ENCODE data around the gene QKI. TPM values are rescaled to one million over a fixed set of nuclear protein-coding genes. Genes with fewer than 3 reads are reported as not detected.

Gene QKI
- total RNA-seq, 1 experiment from 2014 or later, result 176 TPM

DNA sequence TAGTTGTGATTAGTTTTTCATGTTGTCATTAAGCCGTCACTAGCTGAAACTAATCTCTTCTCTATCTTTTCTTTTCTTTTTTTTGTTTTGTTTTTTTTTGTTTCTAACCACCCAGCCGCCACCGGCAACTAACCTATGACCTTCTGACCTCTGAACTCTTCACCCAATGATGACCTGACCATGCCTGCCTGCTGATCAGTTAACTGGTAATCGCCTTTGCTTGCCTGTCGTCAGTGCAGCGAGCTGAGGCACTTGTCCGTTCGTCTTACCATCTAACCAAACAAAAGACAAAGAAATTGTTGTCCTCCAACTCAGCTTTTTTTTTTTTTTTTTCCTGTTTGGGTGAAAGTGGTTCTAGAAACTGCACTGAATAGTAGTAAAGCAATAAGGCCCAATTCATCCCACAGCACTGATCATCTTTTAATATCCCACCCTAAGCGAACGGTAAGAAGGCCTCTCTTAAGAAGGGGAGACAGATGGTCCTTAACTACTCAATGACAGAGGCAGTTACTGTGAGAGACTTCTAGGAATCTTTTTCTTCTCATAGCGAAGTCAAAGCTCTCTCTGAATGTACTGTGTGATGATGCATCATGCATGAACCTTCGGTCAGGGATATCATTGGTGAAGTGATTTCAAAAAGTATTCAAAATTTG lies 156.2 kb downstream of the QKI start:
- peaks cover 9 to 23% (median 10%) of the 10 kb centered on the region in 3 experiments; a peak in 6 of 7 replicates for H3K36me3 Mint-ChIP-seq (ENCODE audit: insufficient read depth in 1 of 3, low read depth in 3 of 3)
- Histone ChIP-seq H3K56ac (ENCODE audit: insufficient read length, low read depth, low read length) (no peak overlapping the region), H3K23ac (ENCODE audit: insufficient read length, low read depth, low read length) (no peak overlapping the region), H4K8ac (replicated peaks; ENCODE audit: insufficient read length, low read depth, low read length) (no peak overlapping the region), H2BK12ac (ENCODE audit: insufficient read length, low read depth, low read length) (no peak overlapping the region), H2BK20ac (ENCODE audit: low read depth, low read length, poor library complexity, severe bottlenecking) (no peak overlapping the region), H3K4ac (ENCODE audit: low read depth, low read length) (no peak overlapping the region), H3T11ph (ENCODE audit: low read length) (no peak overlapping the region), H2BK5ac (ENCODE audit: insufficient read length, low read length) (no peak overlapping the region), H3K9me3 (ENCODE audit: control insufficient read depth, low read depth, low read length) (no peaks in the 10 kb centered on the region), H4K20me1 (ENCODE audit: control insufficient read depth, insufficient read depth, insufficient read length) (no peaks in the 10 kb centered on the region), H3K4me2 (ENCODE audit: insufficient read depth, insufficient read length, low read length) (no peak overlapping the region), H3K79me2 (ENCODE audit: insufficient read depth, low read length) (no peaks in the 10 kb centered on the region), H2AFZ (ENCODE audit: low read length) (no peak overlapping the region), H3K18ac (ENCODE audit: insufficient read length, low read depth, low read length) (no peak overlapping the region), H2BK120ac (ENCODE audit: low read depth, low read length, poor library complexity, severe bottlenecking) (no peak overlapping the region), H3K27ac (ENCODE audit: insufficient read length, low read depth, low read length) (no peak overlapping the region), H4K5ac (ENCODE audit: insufficient read length, low read depth, low read length) (no peak overlapping the region), H4K91ac (ENCODE audit: insufficient read length, low read depth, low read length) (no peak overlapping the region), H3K23me2 (ENCODE audit: insufficient read length, low read depth, low read length, poor library complexity, severe bottlenecking) (no peaks in the 10 kb centered on the region), H3K79me1 (ENCODE audit: insufficient read depth, low read depth, low read length, poor library complexity, severe bottlenecking) (no peaks in the 10 kb centered on the region), H3K14ac (ENCODE audit: insufficient read depth, low read length) (no peak overlapping the region), H3K9ac (ENCODE audit: extremely low read depth, insufficient read length, low read length) (no peak overlapping the region), H2BK15ac (ENCODE audit: low read depth, low read length) (no peak overlapping the region), H2AK5ac (ENCODE audit: insufficient read length, low read length) (no peak overlapping the region), H3K27me3 (ENCODE audit: insufficient read depth, low read length) (no peaks in the 10 kb centered on the region), H3K4me1 (ENCODE audit: insufficient read depth, low read length) (no peaks in the 10 kb centered on the region; the same call in 1 of the 2 replicates)
- peak overlapping the region in 2 of 3 experiments; percentile 70 to 90; a peak in 4 of 7 replicates for H3K27ac Mint-ChIP-seq
- DNase-seq, result no peak
- H3K4me1 Mint-ChIP-seq, result peaks cover 27 to 39% of the 10 kb centered on the region in 2 experiments
- WGBS (ENCODE audit: extremely low coverage, insufficient read length, low lambda C conversion rate), result no CpG with 5 or more reads among the region's 12 CpGs
- H3K9me3 Mint-ChIP-seq, result no peaks in the 10 kb centered on the region
- H3K4me3 Mint-ChIP-seq, result no peak overlapping the region
- H3K27me3 Mint-ChIP-seq (ENCODE audit: low read depth), result no peaks in the 10 kb centered on the region
- TF ChIP-seq, protein P1, sequence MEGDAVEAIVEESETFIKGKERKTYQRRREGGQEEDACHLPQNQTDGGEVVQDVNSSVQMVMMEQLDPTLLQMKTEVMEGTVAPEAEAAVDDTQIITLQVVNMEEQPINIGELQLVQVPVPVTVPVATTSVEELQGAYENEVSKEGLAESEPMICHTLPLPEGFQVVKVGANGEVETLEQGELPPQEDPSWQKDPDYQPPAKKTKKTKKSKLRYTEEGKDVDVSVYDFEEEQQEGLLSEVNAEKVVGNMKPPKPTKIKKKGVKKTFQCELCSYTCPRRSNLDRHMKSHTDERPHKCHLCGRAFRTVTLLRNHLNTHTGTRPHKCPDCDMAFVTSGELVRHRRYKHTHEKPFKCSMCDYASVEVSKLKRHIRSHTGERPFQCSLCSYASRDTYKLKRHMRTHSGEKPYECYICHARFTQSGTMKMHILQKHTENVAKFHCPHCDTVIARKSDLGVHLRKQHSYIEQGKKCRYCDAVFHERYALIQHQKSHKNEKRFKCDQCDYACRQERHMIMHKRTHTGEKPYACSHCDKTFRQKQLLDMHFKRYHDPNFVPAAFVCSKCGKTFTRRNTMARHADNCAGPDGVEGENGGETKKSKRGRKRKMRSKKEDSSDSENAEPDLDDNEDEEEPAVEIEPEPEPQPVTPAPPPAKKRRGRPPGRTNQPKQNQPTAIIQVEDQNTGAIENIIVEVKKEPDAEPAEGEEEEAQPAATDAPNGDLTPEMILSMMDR (conservative IDR thresholded peaks at IDR 0.05), result no peak
